H1 (cell line): ENCODE data around the gene LDHB. TPM values are rescaled to one million over a fixed set of nuclear protein-coding genes. Genes with fewer than 3 reads are reported as not detected.

Experiments
- CTCF ChIA-PET: fragments of 300-600 bp; sonication (Branson Sonifier 250); formaldehyde crosslinking; loops from one replicate; lab custom pipeline; 2021; ENCODE audit not compliant: partially characterized antibody; lab: Charles Lee
- POLR2A ChIA-PET: fragments of 300-600 bp; sonication (Branson Sonifier 250); formaldehyde crosslinking; loops from one replicate; lab custom pipeline; 2021; ENCODE audit warnings: inconsistent platforms; ENCODE audit not compliant: partially characterized antibody; lab: Charles Lee
- DNase-seq, 2 experiments: peaks; one replicate each; pipeline versions ENCODE4 v3.0.0 to v3.0.0-alpha.2; 2010 to 2022; ENCODE audit warnings: low spot score in 2 of 2, low read depth in 1 of 2, mixed read lengths in 1 of 2
- FAIRE-seq: peaks from 2 replicates; lab custom pipeline; 2011; peaks lifted over from hg19 to GRCh38; lab: Jason Lieb, UNC
- H2AFZ ChIP-seq: 2 replicates; pipeline ENCODE4 v1.8.1; 2012; ENCODE audit warnings: low read length, inconsistent platforms
- H2AK5ac ChIP-seq: 2 replicates; pipeline ENCODE4 v1.6.1; 2013; ENCODE audit warnings: low read depth, low read length
- H2BK120ac ChIP-seq: replicated peaks from 2 replicates; pipeline ENCODE3; 2013; ENCODE audit warnings: low read depth, low read length, inconsistent platforms
- H2BK12ac ChIP-seq: 2 replicates; pipeline ENCODE4 v1.6.1; 2013; ENCODE audit warnings: low read depth, low read length
- H2BK15ac ChIP-seq: 2 replicates; pipeline ENCODE4 v1.6.1; 2013; ENCODE audit warnings: low read length
- H2BK20ac ChIP-seq: 2 replicates; pipeline ENCODE4 v1.6.1; 2013; ENCODE audit warnings: low read length
- H2BK5ac ChIP-seq: 2 replicates; pipeline ENCODE4 v1.6.1; 2013; ENCODE audit warnings: low read depth, low read length
- H3K14ac ChIP-seq: 2 replicates; pipeline ENCODE4 v1.6.1; 2013; ENCODE audit warnings: inconsistent platforms; ENCODE audit not compliant: insufficient read length
- H3K18ac ChIP-seq: 2 replicates; pipeline ENCODE4 v1.6.1; 2013; ENCODE audit warnings: low read length; ENCODE audit errors: extremely low read depth
- H3K23ac ChIP-seq: 2 replicates; pipeline ENCODE4 v1.6.1; 2013; ENCODE audit warnings: inconsistent platforms; ENCODE audit not compliant: insufficient read length
- H3K23me2 ChIP-seq: 2 replicates; pipeline ENCODE4 v1.6.1; 2013; ENCODE audit warnings: low read depth, low read length
- H3K27ac ChIP-seq: 2 replicates; pipeline ENCODE4 v1.6.1; 2011; ENCODE audit warnings: low read depth, low read length, inconsistent platforms
- H3K27me3 ChIP-seq, 4 experiments: replicated peaks in 1 of 4; 1 replicate in 1 of 4; 2 replicates in 3 of 4; pipeline versions ENCODE4 v1.6.1 to v1.8.1; 2011 to 2013; ENCODE audit warnings: low read length in 3 of 4, mild to moderate bottlenecking in 3 of 4, inconsistent platforms in 2 of 4, mixed read lengths in 2 of 4, moderate library complexity in 1 of 4; ENCODE audit not compliant: control insufficient read depth in 3 of 4, insufficient read depth in 3 of 4; ENCODE audit errors: extremely low read depth in 1 of 4
- H3K36me3 ChIP-seq, 4 experiments: 2 replicates each; pipeline versions ENCODE4 v1.6.1 to v1.8.1; 2011 to 2013; ENCODE audit warnings: mild to moderate bottlenecking in 4 of 4, low read length in 3 of 4, moderate library complexity in 2 of 4, control low read depth in 1 of 4, inconsistent platforms in 1 of 4; ENCODE audit not compliant: insufficient read depth in 4 of 4, control insufficient read depth in 2 of 4
- H3K4ac ChIP-seq: replicated peaks from 2 replicates; pipeline ENCODE3; 2013; ENCODE audit warnings: low read length, low read depth, mixed read lengths, inconsistent platforms; ENCODE audit not compliant: insufficient read length
- H3K4me1 ChIP-seq, 4 experiments: replicated peaks in 1 of 4; 1 replicate in 1 of 4; 2 replicates in 3 of 4; pipeline versions ENCODE4 v1.6.1 to v1.8.1; 2011 to 2013; ENCODE audit warnings: low read length in 3 of 4, inconsistent platforms in 2 of 4, mixed read lengths in 1 of 4; ENCODE audit not compliant: insufficient read depth in 4 of 4, control insufficient read depth in 3 of 4
- H3K4me2 ChIP-seq, 2 experiments: 2 replicates each; pipeline versions ENCODE4 v1.6.1 to v1.8.1; 2011 to 2013; ENCODE audit warnings: low read depth in 2 of 2, low read length in 2 of 2, control low read depth in 1 of 2, inconsistent platforms in 1 of 2, mild to moderate bottlenecking in 1 of 2; ENCODE audit not compliant: insufficient read depth in 1 of 2
- H3K4me3 ChIP-seq, 4 experiments: fragments of 200-600, 300-600 bp in 1 of 4; sonication (generic), shearing (Covaris generic), sonication (Bioruptor Twin) in 1 of 4; 2 replicates each; pipeline versions ENCODE4 v1.5.1 to v1.8.1; 2011 to 2016; ENCODE audit warnings: low read length in 4 of 4, low read depth in 3 of 4, control low read depth in 2 of 4, inconsistent platforms in 2 of 4, mild to moderate bottlenecking in 2 of 4, mixed read lengths in 1 of 4, moderate library complexity in 1 of 4; ENCODE audit not compliant: insufficient read depth in 2 of 4; ENCODE audit errors: extremely low read depth in 1 of 4
- H3K56ac ChIP-seq: replicated peaks from 2 replicates; pipeline ENCODE3; 2013; ENCODE audit warnings: low read depth, mild to moderate bottlenecking, mixed read lengths, low read length, inconsistent platforms; ENCODE audit not compliant: insufficient read length
- H3K79me1 ChIP-seq: 2 replicates; pipeline ENCODE4 v1.6.1; 2013; ENCODE audit warnings: low read depth, low read length, control low read depth
- H3K79me2 ChIP-seq, 2 experiments: 2 replicates each; pipeline versions ENCODE4 v1.6.1 to v1.8.1; 2012 to 2013; ENCODE audit warnings: low read length in 2 of 2, mild to moderate bottlenecking in 2 of 2, inconsistent platforms in 1 of 2; ENCODE audit not compliant: insufficient read depth in 2 of 2, control insufficient read depth in 1 of 2
- H3K9ac ChIP-seq, 4 experiments: replicated peaks in 1 of 4; 1 replicate in 1 of 4; 2 replicates in 3 of 4; pipeline versions ENCODE4 v1.6.1 to v1.8.1; 2011 to 2013; ENCODE audit warnings: low read depth in 3 of 4, low read length in 3 of 4, control low read depth in 2 of 4, mild to moderate bottlenecking in 2 of 4, moderate library complexity in 2 of 4, inconsistent platforms in 1 of 4; ENCODE audit errors: extremely low read depth in 1 of 4
- H3K9me3 ChIP-seq, 2 experiments: 2 replicates each; pipeline versions ENCODE4 v1.6.1 to v1.8.1; 2012 to 2013; ENCODE audit warnings: mild to moderate bottlenecking in 2 of 2, moderate library complexity in 2 of 2, control low read depth in 1 of 2, inconsistent platforms in 1 of 2, low read depth in 1 of 2, low read length in 1 of 2, mixed read lengths in 1 of 2; ENCODE audit not compliant: insufficient read depth in 2 of 2
- H4K20me1 ChIP-seq, 2 experiments: replicated peaks in 1 of 2; 2 replicates each; pipeline versions ENCODE3 to v1.8.1; 2011 to 2013; ENCODE audit warnings: inconsistent platforms in 2 of 2, low read length in 2 of 2, mild to moderate bottlenecking in 1 of 2; ENCODE audit not compliant: insufficient read depth in 2 of 2, control insufficient read depth in 1 of 2
- H4K5ac ChIP-seq: 2 replicates; pipeline ENCODE4 v1.6.1; 2013; ENCODE audit warnings: low read length, low read depth, mixed read lengths, inconsistent platforms; ENCODE audit not compliant: insufficient read length
- H4K8ac ChIP-seq: 2 replicates; pipeline ENCODE4 v1.8.0; 2013; ENCODE audit warnings: mild to moderate bottlenecking, moderate library complexity, low read length, inconsistent platforms; ENCODE audit not compliant: insufficient read depth; ENCODE audit errors: extremely low read depth
- H4K91ac ChIP-seq: replicated peaks from 2 replicates; pipeline ENCODE3; 2013; ENCODE audit warnings: low read length, mixed read lengths, inconsistent platforms; ENCODE audit not compliant: insufficient read length
- CBX8 ChIP-seq: fragments of 300-800, 300-1000 bp; sonication (generic); IDR thresholded peaks from 2 replicates; pipeline ENCODE4 v1.7.1; 2016; ENCODE audit warnings: low read depth, low read length, borderline replicate concordance
- CHD1 ChIP-seq: IDR thresholded peaks from 2 replicates; pipeline ENCODE4 v1.6.1; 2012; ENCODE audit warnings: low read depth, low read length, improper control_type of control experiment
- CHD2 ChIP-seq: IDR thresholded peaks from 2 replicates; pipeline ENCODE4 v1.6.1; 2012; ENCODE audit warnings: low read length, improper control_type of control experiment
- EGR1 ChIP-seq: IDR thresholded peaks from 2 replicates; pipeline ENCODE4 v1.6.1; 2011; ENCODE audit warnings: low read depth, low read length, borderline replicate concordance
- EP300 ChIP-seq, 2 experiments: IDR thresholded peaks; 1 replicate in 1 of 2; 2 replicates in 1 of 2; pipeline ENCODE4 v1.6.1; 2011 to 2012; ENCODE audit warnings: low read depth in 2 of 2, low read length in 2 of 2, mild to moderate bottlenecking in 2 of 2, borderline replicate concordance in 1 of 2, inconsistent platforms in 1 of 2, moderate library complexity in 1 of 2
- HDAC6 ChIP-seq: IDR thresholded peaks from one replicate; pipeline ENCODE4 v1.7.1; 2012; ENCODE audit warnings: low read depth, mild to moderate bottlenecking, inconsistent platforms, low read length, moderate library complexity
- JUN ChIP-seq: IDR thresholded peaks from 2 replicates; pipeline ENCODE4 v1.6.1; 2011; ENCODE audit warnings: low read depth, mild to moderate bottlenecking, improper control_type of control experiment, low read length
- NANOG ChIP-seq: IDR thresholded peaks from 2 replicates; pipeline ENCODE4 v1.6.1; 2011; ENCODE audit warnings: low read length, low read depth, mild to moderate bottlenecking, inconsistent platforms; ENCODE audit not compliant: insufficient read depth, poor library complexity, severe bottlenecking
- POU5F1 ChIP-seq: IDR thresholded peaks from 2 replicates; pipeline ENCODE4 v1.6.1; 2011; ENCODE audit warnings: low read depth, mild to moderate bottlenecking, low read length, moderate library complexity
- SIRT6 ChIP-seq: IDR thresholded peaks from one replicate; pipeline ENCODE4 v1.7.1; 2012; ENCODE audit warnings: low read length, inconsistent platforms
- SIX5 ChIP-seq: IDR thresholded peaks from 2 replicates; pipeline ENCODE4 v1.6.1; 2011; ENCODE audit warnings: mild to moderate bottlenecking, low read depth, low read length
- SP2 ChIP-seq: IDR thresholded peaks from 2 replicates; pipeline ENCODE4 v1.6.1; 2012; ENCODE audit warnings: mild to moderate bottlenecking, low read length, inconsistent platforms
- SRF ChIP-seq: IDR thresholded peaks from 2 replicates; pipeline ENCODE4 v1.6.1; 2011; ENCODE audit warnings: mild to moderate bottlenecking, low read depth, low read length, moderate library complexity
- SUZ12 ChIP-seq: fragments of 200-600 bp; sonication (generic); IDR thresholded peaks from 2 replicates; pipeline ENCODE4 v1.6.1; 2012; ENCODE audit warnings: mild to moderate bottlenecking, inconsistent platforms, low read length, moderate library complexity, mixed read lengths
- YY1 ChIP-seq: IDR thresholded peaks from 2 replicates; pipeline ENCODE4 v1.6.1; 2011; ENCODE audit warnings: low read depth, mild to moderate bottlenecking, low read length
- WGBS, 2 experiments: shearing (Covaris generic) in 1 of 2; methylation state at CpG; one replicate each; pipeline versions ENCODE4 v1.1.6 to v1.1.7; 2013 to 2015; ENCODE audit warnings: low lambda C conversion rate in 2 of 2, mixed read lengths in 2 of 2, inconsistent platforms in 1 of 2, low coverage in 1 of 2, missing lambda C conversion rate in 1 of 2; ENCODE audit not compliant: insufficient replicate concordance in 2 of 2, insufficient coverage in 1 of 2, insufficient read length in 1 of 2; ENCODE audit errors: extremely low coverage in 1 of 2, missing lambda C conversion rate in 1 of 2; 5-methylcytosine and 5-hydroxymethylcytosine counted together
- polyA plus RNA-seq, 7 experiments: library from polyadenylated mRNA; depleted of rRNA in 3 of 7; stranded (reverse) in 5 of 7; unstranded in 2 of 7; fragments of >200 nt in 5 of 7; fragments of 200-250 nt in 2 of 7; gene quantifications; 1 replicate in 5 of 7; 2 replicates in 1 of 7; 4 replicates in 1 of 7; pipeline versions ENCODE4 v1.2.1 to v1.2.3, GENCODE V29; 2011 to 2013; ENCODE audit warnings: missing spikeins in 2 of 7, mixed read lengths in 2 of 7
- total RNA-seq: library from RNA; stranded (reverse); fragmentation: NEBNext Ultra II Directional; extraction: Animal tissue kit (Norgen Biotek cat#: 25700); gene quantifications from 2 replicates; pipeline ENCODE4 v1.2.1, GENCODE V29; 2021
- TF ChIP-seq, protein P1 (sequence below): IDR thresholded peaks from 2 replicates; pipeline ENCODE4 v1.6.1; 2012; ENCODE audit warnings: inconsistent platforms

Gene LDHB
- total and polyA plus RNA-seq, 2 of the 8 experiments (the other 6 are each of a cell fraction or from before 2014, with no cell fraction given) = 1,177 to 1,781 TPM

GRCh38 chr12:21600196-21600595 lies 57.4 kb downstream of the LDHB start:
- H3K36me3 ChIP-seq = no peaks in the 10 kb centered on the region
- 79% methylated on average over 5 of the region's 5 CpGs; no CpG with 5 or more reads in 1 of the 2 experiments for WGBS, 2 experiments
- no peaks in the 10 kb centered on the region for H3K23me2 ChIP-seq
- H3K79me1 ChIP-seq = no peaks in the 10 kb centered on the region
- H3K4me3 ChIP-seq = no peak overlapping the region
- no peak overlapping the region for H2AFZ ChIP-seq
- H3K9me3 ChIP-seq = no peaks in the 10 kb centered on the region
- H4K20me1 ChIP-seq = no peaks in the 10 kb centered on the region
- no peaks in the 10 kb centered on the region for H3K79me2 ChIP-seq
- no peak overlapping the region for H2AK5ac ChIP-seq
- ChIA-PET CTCF (interaction anchor here (0.9 kb wide), 1 partner anchor 80 kb away, joined by 5 read pairs; no protein-coding TSS in a partner anchor), POLR2A (no interaction called here)
- H2BK15ac ChIP-seq = no peak overlapping the region
- H3K27ac ChIP-seq = no peak overlapping the region
- no peak overlapping the region for H3K14ac ChIP-seq
- H4K5ac ChIP-seq = no peak overlapping the region
- H4K91ac ChIP-seq = no peak overlapping the region
- H2BK120ac ChIP-seq = no peak overlapping the region
- no peak overlapping the region for H2BK12ac ChIP-seq
- no peak overlapping the region for H3K56ac ChIP-seq
- FAIRE-seq (no peak), DNase-seq (no peak)
- no peak overlapping the region for H3K4me2 ChIP-seq
- no peak overlapping the region for H2BK20ac ChIP-seq
- H3K18ac ChIP-seq = no peak overlapping the region
- H3K4me1 ChIP-seq = peaks cover 0 to 2% (median under 1%) of the 10 kb centered on the region in 4 experiments; a peak in 2 of 7 replicates
- H4K8ac ChIP-seq = no peak overlapping the region
- no peaks in the 10 kb centered on the region for H3K27me3 ChIP-seq
- no peak overlapping the region for H3K4ac ChIP-seq
- H3K9ac ChIP-seq = no peak overlapping the region
- no peak overlapping the region for H3K23ac ChIP-seq
- no peak overlapping the region for H2BK5ac ChIP-seq
- no peak for TF ChIP-seq SUZ12
- TF ChIP-seq NANOG = no peak
- TF ChIP-seq SIX5 = no peak
- TF ChIP-seq CHD2 = no peak
- TF ChIP-seq CBX8 = no peak
- TF ChIP-seq YY1 = no peak
- no peak for TF ChIP-seq SRF
- TF ChIP-seq, protein P1, sequence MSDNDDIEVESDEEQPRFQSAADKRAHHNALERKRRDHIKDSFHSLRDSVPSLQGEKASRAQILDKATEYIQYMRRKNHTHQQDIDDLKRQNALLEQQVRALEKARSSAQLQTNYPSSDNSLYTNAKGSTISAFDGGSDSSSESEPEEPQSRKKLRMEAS = no peak
- TF ChIP-seq JUN = no peak
- TF ChIP-seq EP300 (IDR thresholded peaks at IDR 0.05; ENCODE audit: borderline replicate concordance in 1 of 2, low read depth in 2 of 2, low read length in 2 of 2) = no peak
- TF ChIP-seq EGR1 = no peak
- TF ChIP-seq SIRT6 = no peak
- no peak for TF ChIP-seq POU5F1
- no peak for TF ChIP-seq SP2
- TF ChIP-seq HDAC6 = no peak
- no peak for TF ChIP-seq CHD1
